Left lung (tissue), 10 donors: ENCODE measurements around the gene TTC33. TPM values are rescaled to one million over a fixed set of nuclear protein-coding genes. Genes with fewer than 3 reads are reported as not detected.
"Not testable (repeated sequence)": the region's sequence is repeated elsewhere in the genome, so short reads cannot be mapped to it uniquely, and the experiment has no call there.

Source experiments
- ATAC-seq: fragments of 200-7000 bp; cut with Tn5 transposase; one replicate; pipeline ENCODE4 v1.9.1; 2020; ENCODE audit warnings: moderate library complexity
- DNase-seq, 4 donors: peaks; one replicate each; pipeline ENCODE4 v3.0.0-alpha.2; 2013 to 2020
- H3K27ac ChIP-seq, 2 donors: fragments of 200-600 bp; sonication (generic) in 1 of 2; one replicate each; pipeline versions ENCODE4 v1.5.0 to v1.8.0; 2020 to 2021
- H3K27me3 ChIP-seq, 2 donors: fragments of 200-600 bp; sonication (generic) in 1 of 2; one replicate each; pipeline versions ENCODE4 v1.5.0 to v1.8.0; 2020 to 2021
- H3K36me3 ChIP-seq, 2 donors: fragments of 200-600 bp; sonication (generic) in 1 of 2; one replicate each; pipeline versions ENCODE4 v1.5.0 to v1.8.0; 2020 to 2021
- H3K4me1 ChIP-seq, 2 donors: fragments of 200-600 bp; one replicate each; pipeline ENCODE4 v1.8.0; 2021
- H3K4me3 ChIP-seq, 2 donors: fragments of 200-600 bp; sonication (generic) in 1 of 2; one replicate each; pipeline versions ENCODE4 v1.5.0 to v1.8.0; 2020 to 2021; ENCODE audit warnings: mild to moderate bottlenecking in 1 of 2
- H3K9me3 ChIP-seq, 2 donors: fragments of 200-600 bp; sonication (generic) in 1 of 2; one replicate each; pipeline versions ENCODE4 v1.5.0 to v1.8.0; 2020 to 2021
- CTCF ChIP-seq, 2 donors: fragments of 200-600 bp; sonication (generic) in 1 of 2; IDR thresholded peaks; one replicate each; pipeline versions ENCODE4 v1.5.0 to v1.8.0; 2021; ENCODE audit warnings: antibody characterized with exemption in 2 of 2
- intact Hi-C, 2 donors: fragments of 100-400 bp; cut with DNase I; formaldehyde crosslinking; loops; one replicate each; pipeline versions ENCODE4 v1.11.2 to v1.14.2; 2022
- polyA plus RNA-seq, 6 donors: library from polyadenylated mRNA; unstranded; fragments of 120-200 nt; gene quantifications; one replicate each; pipeline ENCODE4 v1.2.1, GENCODE V29; 2013; ENCODE audit not compliant: insufficient read length in 6 of 6
- total RNA-seq, 2 donors: library from RNA; stranded (reverse); fragmentation: NEBNext Ultra II Directional; extraction: Animal tissue kit (Norgen Biotek cat#: 25700); gene quantifications; one replicate each; pipeline ENCODE4 v1.2.1, GENCODE V29; 2021
- donor health status: DM: no; HTN: yes; CAD: no.
- donor health status: DM: no; HTN: no; CAD: no.

TTC33 gene
- total and polyA plus RNA-seq, 8 donors: 11.1 to 41.0 (median 33.0) TPM

GRCh38 chr5:40798012-40798800 lies 42.4 kb upstream of the TTC33 start, which contains the start of gene PRKAA1:
TSS of gene PRKAA1 (minus strand) at chr5:40798374. CDS start at chr5:40798189, 185 bp downstream.
- Histone ChIP-seq H3K27me3 (no peaks in the 10 kb centered on the region), H3K36me3 (no peaks in the 10 kb centered on the region), H3K9me3 (no peaks in the 10 kb centered on the region), H3K4me3 (peak within 1 kb of the TSS; percentile 78 to 87), H3K4me1 (peaks cover 6 to 37% of the 10 kb centered on the region in 2 donors), H3K27ac (peak within 1 kb of the TSS; percentile 85 to 93)
- intact Hi-C loops: no loop called here
- peak; percentile 65 to 81 for TF ChIP-seq CTCF (IDR thresholded peaks at IDR 0.05)
- ATAC-seq (peak; percentile 96), DNase-seq (peak; percentile 84 to 97 (median 92))

GRCh38 chr5:40797273-40798011 lies 41.7 kb upstream of the TTC33 start:
- Histone ChIP-seq H3K36me3 (no peaks in the 10 kb centered on the region), H3K4me3 (peak overlapping the region; percentile 78 to 87), H3K27ac (peak overlapping the region; percentile 85 to 93), H3K27me3 (no peaks in the 10 kb centered on the region), H3K4me1 (peaks cover 6 to 44% of the 10 kb centered on the region in 2 donors), H3K9me3 (no peaks in the 10 kb centered on the region)
- TF ChIP-seq CTCF (IDR thresholded peaks at IDR 0.05): no peak
- peak; percentile 61 to 93 (median 72) for DNase-seq
- intact Hi-C loops: no loop called here
- ATAC-seq: peak; percentile 64

GRCh38 chr5:40796487-40796889 lies 40.7 kb upstream of the TTC33 start:
- no peaks in the 10 kb centered on the region for H3K36me3 ChIP-seq
- ATAC-seq (peak; percentile 6), DNase-seq (no peak)
- no peaks in the 10 kb centered on the region for H3K27me3 ChIP-seq
- peaks cover 6 to 54% of the 10 kb centered on the region in 2 donors for H3K4me1 ChIP-seq
- peak overlapping the region; percentile 78 to 87 for H3K4me3 ChIP-seq
- H3K27ac ChIP-seq: peak overlapping the region; percentile 85 to 93
- no peaks in the 10 kb centered on the region for H3K9me3 ChIP-seq
- intact Hi-C loops: no loop called here
- TF ChIP-seq CTCF (IDR thresholded peaks at IDR 0.05): no peak

- H3K4me3 ChIP-seq, ATAC-seq, H3K27ac ChIP-seq, H3K36me3 ChIP-seq, H3K27me3 ChIP-seq, intact Hi-C loops, H3K9me3 ChIP-seq, DNase-seq: not testable (repeated sequence)
- peaks cover 6 to 70% of the 10 kb centered on the region in 2 donors for H3K4me1 ChIP-seq
These were observed 39.1 kb upstream of the TTC33 start for GRCh38 chr5:40794877-40795276.

- H3K36me3 ChIP-seq, H3K27ac ChIP-seq, H3K4me3 ChIP-seq, H3K9me3 ChIP-seq, DNase-seq, ATAC-seq, intact Hi-C loops, H3K27me3 ChIP-seq: not testable (repeated sequence)
- H3K4me1 ChIP-seq: peaks cover 6 to 75% of the 10 kb centered on the region in 2 donors
These were observed 38.6 kb upstream of the TTC33 start for GRCh38 chr5:40794340-40794739.

GRCh38 chr5:40792691-40793090 lies 36.9 kb upstream of the TTC33 start:
- intact Hi-C loops, H3K9me3 ChIP-seq, ATAC-seq, DNase-seq, H3K4me3 ChIP-seq, H3K27me3 ChIP-seq, H3K27ac ChIP-seq: not testable (repeated sequence)
- Histone ChIP-seq H3K4me1 (peaks cover 6 to 68% of the 10 kb centered on the region in 2 donors), H3K36me3 (peaks cover 0 to 11% of the 10 kb centered on the region in 2 donors)
